Left lung (tissue), 10 donors: ENCODE measurements around the gene AGXT. TPM values are rescaled to one million over a fixed set of nuclear protein-coding genes. Genes with fewer than 3 reads are reported as not detected.

Source experiments
- ATAC-seq: fragments of 200-7000 bp; cut with Tn5 transposase; one replicate; pipeline ENCODE4 v1.9.1; 2020; ENCODE audit warnings: moderate library complexity
- DNase-seq, 4 donors: peaks; one replicate each; pipeline ENCODE4 v3.0.0-alpha.2; 2013 to 2020
- H3K27ac ChIP-seq, 2 donors: fragments of 200-600 bp; sonication (generic) in 1 of 2; one replicate each; pipeline versions ENCODE4 v1.5.0 to v1.8.0; 2020 to 2021
- H3K27me3 ChIP-seq, 2 donors: fragments of 200-600 bp; sonication (generic) in 1 of 2; one replicate each; pipeline versions ENCODE4 v1.5.0 to v1.8.0; 2020 to 2021
- H3K36me3 ChIP-seq, 2 donors: fragments of 200-600 bp; sonication (generic) in 1 of 2; one replicate each; pipeline versions ENCODE4 v1.5.0 to v1.8.0; 2020 to 2021
- H3K4me1 ChIP-seq, 2 donors: fragments of 200-600 bp; one replicate each; pipeline ENCODE4 v1.8.0; 2021
- H3K4me3 ChIP-seq, 2 donors: fragments of 200-600 bp; sonication (generic) in 1 of 2; one replicate each; pipeline versions ENCODE4 v1.5.0 to v1.8.0; 2020 to 2021; ENCODE audit warnings: mild to moderate bottlenecking in 1 of 2
- H3K9me3 ChIP-seq, 2 donors: fragments of 200-600 bp; sonication (generic) in 1 of 2; one replicate each; pipeline versions ENCODE4 v1.5.0 to v1.8.0; 2020 to 2021
- intact Hi-C, 2 donors: fragments of 100-400 bp; cut with DNase I; formaldehyde crosslinking; loops; one replicate each; pipeline versions ENCODE4 v1.11.2 to v1.14.2; 2022
- polyA plus RNA-seq, 6 donors: library from polyadenylated mRNA; unstranded; fragments of 120-200 nt; gene quantifications; one replicate each; pipeline ENCODE4 v1.2.1, GENCODE V29; 2013; ENCODE audit not compliant: insufficient read length in 6 of 6
- total RNA-seq, 2 donors: library from RNA; stranded (reverse); fragmentation: NEBNext Ultra II Directional; extraction: Animal tissue kit (Norgen Biotek cat#: 25700); gene quantifications; one replicate each; pipeline ENCODE4 v1.2.1, GENCODE V29; 2021
- TF ChIP-seq, protein P1 (sequence below), 2 donors: fragments of 200-600 bp; sonication (generic) in 1 of 2; IDR thresholded peaks; one replicate each; pipeline versions ENCODE4 v1.5.0 to v1.8.0; 2021; ENCODE audit warnings: antibody characterized with exemption in 2 of 2
- donor health status: DM: no; HTN: yes; CAD: no.
- donor health status: DM: no; HTN: no; CAD: no.

AGXT gene
- total and polyA plus RNA-seq, 8 donors = 0.11 to 0.17 (median 0.12) TPM; not detected in 4

DNA sequence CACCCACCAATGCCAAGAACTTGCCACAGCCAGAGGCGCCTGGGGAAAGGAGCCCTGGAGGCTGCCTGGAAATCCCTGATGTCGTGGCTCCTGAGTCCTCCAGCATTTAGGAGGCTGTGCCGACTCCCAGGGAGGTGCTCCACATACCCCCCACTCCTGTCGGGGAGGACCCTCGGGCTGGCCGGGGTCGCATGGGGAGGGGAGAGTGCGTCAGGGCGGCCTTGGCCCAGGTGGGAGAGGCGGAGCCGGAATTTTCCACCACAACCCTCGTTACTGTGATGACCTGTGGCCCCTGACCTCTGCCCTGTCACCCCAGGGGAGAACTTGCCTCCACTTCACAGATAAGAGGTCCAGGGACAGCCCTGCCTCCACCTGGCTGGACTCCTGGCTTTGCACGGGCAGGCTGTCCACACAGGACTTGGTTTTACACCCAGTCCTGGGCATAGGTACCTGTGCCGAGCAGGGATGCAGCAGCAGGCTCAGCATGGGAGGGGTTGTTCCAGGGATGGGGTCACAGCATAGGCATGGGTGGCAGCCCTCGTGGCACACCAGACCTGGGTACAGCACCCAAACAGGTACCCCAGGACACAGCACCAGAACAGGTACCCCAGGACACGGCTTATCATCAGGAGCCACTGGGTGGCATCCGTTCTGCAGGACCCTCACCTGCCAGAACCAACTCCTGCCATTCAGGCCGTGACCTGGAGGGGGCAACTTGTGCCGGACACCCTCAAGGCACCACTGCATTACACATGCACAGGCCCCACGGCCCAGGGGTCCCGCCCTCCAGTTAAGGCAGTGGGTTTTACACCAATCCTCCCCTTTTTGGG is 12.3 kb upstream of the AGXT start:
- no peak overlapping the region for H3K4me3 ChIP-seq
- TF ChIP-seq, protein P1, sequence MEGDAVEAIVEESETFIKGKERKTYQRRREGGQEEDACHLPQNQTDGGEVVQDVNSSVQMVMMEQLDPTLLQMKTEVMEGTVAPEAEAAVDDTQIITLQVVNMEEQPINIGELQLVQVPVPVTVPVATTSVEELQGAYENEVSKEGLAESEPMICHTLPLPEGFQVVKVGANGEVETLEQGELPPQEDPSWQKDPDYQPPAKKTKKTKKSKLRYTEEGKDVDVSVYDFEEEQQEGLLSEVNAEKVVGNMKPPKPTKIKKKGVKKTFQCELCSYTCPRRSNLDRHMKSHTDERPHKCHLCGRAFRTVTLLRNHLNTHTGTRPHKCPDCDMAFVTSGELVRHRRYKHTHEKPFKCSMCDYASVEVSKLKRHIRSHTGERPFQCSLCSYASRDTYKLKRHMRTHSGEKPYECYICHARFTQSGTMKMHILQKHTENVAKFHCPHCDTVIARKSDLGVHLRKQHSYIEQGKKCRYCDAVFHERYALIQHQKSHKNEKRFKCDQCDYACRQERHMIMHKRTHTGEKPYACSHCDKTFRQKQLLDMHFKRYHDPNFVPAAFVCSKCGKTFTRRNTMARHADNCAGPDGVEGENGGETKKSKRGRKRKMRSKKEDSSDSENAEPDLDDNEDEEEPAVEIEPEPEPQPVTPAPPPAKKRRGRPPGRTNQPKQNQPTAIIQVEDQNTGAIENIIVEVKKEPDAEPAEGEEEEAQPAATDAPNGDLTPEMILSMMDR (IDR thresholded peaks at IDR 0.05) = no peak
- intact Hi-C loops = no loop called here
- DNase-seq (peak in 1 of 4 donors; percentile 60), ATAC-seq (no peak)
- H3K27ac ChIP-seq = no peak overlapping the region
- no peaks in the 10 kb centered on the region for H3K4me1 ChIP-seq
- no peaks in the 10 kb centered on the region for H3K36me3 ChIP-seq
- no peaks in the 10 kb centered on the region for H3K27me3 ChIP-seq
- H3K9me3 ChIP-seq = peaks cover 0 to 13% of the 10 kb centered on the region in 2 donors

DNA sequence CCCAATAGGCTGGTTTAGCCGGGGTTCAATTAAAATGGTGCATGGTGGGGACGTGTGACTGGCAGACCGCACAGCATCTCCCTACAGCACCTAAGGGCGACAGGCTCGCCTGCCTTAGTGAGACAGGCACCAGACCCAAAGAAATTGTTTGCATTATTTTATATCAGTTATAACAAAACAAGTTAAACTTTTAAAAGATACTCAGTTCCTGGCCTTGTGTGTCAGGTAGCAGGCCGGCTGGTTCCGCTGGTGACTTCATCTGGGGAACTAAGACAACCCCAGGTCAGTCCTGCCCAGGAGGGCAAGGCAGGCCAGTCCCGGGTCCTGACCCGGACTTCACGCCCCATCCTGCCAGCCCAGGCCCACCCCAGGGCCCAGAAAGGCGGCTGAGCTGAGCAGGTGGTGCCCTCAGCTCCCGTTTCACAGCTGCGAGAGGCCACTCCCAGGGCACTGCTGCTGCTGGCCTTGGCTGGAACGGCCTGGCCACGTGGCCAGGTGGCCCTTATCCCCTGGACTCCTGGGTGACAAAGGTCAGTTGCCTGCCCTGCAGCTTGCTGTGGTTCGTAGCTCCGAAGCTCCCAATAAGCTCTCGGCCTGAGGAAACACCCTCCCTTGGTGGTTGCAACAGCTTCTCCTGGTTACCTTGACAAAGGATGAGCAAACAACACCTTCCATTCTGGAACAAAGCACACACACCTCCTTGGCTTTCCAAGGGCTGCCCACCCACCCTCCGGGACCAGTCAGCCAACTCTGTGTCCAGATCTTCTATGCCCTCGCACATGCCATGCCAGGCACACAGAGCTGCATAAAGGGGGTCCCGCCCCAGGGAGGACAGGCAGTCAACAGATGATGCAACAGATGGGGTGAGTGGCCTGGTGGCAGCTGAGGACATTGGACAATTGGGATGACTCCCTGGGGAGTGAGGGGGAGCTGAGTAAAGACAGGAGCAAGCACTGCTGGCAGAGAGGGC is 11.3 kb upstream of the AGXT start:
- H3K27ac ChIP-seq = no peak overlapping the region
- H3K36me3 ChIP-seq = no peaks in the 10 kb centered on the region
- H3K4me3 ChIP-seq = no peak overlapping the region
- DNase-seq = peak in 1 of 4 donors; percentile 62
- H3K4me1 ChIP-seq = no peaks in the 10 kb centered on the region
- TF ChIP-seq, protein P1 (IDR thresholded peaks at IDR 0.05) = no peak
- no peaks in the 10 kb centered on the region for H3K27me3 ChIP-seq
- H3K9me3 ChIP-seq = peaks cover 0 to 13% of the 10 kb centered on the region in 2 donors
- intact Hi-C loops = no loop called here
- no peak for ATAC-seq

DNA sequence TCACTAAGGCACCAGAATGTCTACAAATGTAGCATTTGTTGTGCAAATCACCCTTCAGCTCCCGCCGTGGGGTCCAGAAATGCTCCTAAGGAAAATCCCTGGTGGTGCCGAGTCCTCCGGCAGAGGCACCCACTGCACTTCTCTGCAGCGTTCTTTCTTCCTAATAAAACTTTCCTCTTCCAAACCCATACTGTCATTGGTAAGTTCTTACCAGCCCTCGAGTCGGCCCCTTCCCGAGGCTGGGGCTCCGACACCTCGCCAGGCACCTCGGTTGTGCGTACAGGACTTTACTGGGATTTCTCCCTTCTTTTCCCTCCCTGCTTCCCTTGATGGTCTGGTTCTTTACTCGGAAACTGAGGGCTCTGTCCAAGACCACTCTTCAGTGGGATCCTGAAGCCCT is 10.3 kb upstream of the AGXT start:
- no peaks in the 10 kb centered on the region for H3K27me3 ChIP-seq
- ATAC-seq = no peak
- H3K4me1 ChIP-seq = no peaks in the 10 kb centered on the region
- no peak for DNase-seq
- TF ChIP-seq, protein P1 (IDR thresholded peaks at IDR 0.05) = no peak
- intact Hi-C loops = no loop called here
- no peaks in the 10 kb centered on the region for H3K36me3 ChIP-seq
- no peak overlapping the region for H3K4me3 ChIP-seq
- H3K27ac ChIP-seq = no peak overlapping the region
- peaks cover 0 to 13% of the 10 kb centered on the region in 2 donors for H3K9me3 ChIP-seq

DNA sequence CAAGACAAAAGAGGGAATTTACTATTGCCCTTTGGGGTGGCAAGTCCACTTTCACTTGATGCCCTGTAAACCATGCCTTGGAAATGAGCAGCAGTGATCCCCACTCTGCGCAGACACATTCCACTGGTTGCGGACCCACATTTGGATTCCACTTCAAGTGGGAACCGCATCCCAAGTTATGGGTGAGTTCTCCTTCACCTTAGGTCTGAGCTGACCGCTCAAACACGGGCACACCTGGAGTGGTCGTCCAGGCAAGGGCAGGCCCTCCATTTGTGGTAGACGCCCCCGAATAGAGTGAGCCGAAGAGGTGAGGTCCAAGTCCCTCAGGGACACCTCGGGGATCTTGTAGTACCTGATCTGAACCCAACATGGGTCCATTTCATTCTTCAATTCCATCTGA is 9.8 kb upstream of the AGXT start:
- intact Hi-C loops = no loop called here
- TF ChIP-seq, protein P1 (IDR thresholded peaks at IDR 0.05) = no peak
- Histone ChIP-seq H3K27me3 (no peaks in the 10 kb centered on the region), H3K4me1 (no peaks in the 10 kb centered on the region), H3K36me3 (no peaks in the 10 kb centered on the region), H3K9me3 (peaks cover 0 to 12% of the 10 kb centered on the region in 2 donors), H3K27ac (no peak overlapping the region), H3K4me3 (no peak overlapping the region)
- ATAC-seq = no peak
- no peak for DNase-seq

DNA sequence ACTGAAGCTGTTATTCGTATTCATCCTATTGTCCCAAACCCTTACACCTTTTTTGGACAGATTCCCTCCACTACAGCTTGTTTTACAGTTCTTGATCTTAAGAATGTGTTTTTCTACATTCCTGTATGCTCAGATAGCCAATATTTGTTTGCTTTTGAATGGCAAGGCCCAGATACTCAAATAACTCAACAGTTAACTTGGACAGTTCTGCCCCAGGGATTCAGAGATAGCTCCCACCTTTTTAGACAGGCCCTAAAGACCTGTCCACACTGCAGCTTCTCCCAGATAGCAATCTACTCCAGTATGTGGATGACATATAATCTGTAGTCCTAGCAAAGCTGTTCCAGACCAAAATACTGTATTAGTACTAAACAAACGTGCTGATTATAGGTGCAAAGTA is 7.1 kb upstream of the AGXT start:
- ATAC-seq (peak; percentile 57), DNase-seq (no peak)
- TF ChIP-seq, protein P1 (IDR thresholded peaks at IDR 0.05) = no peak

More for the DNA sequence above, 7.1 kb upstream of the AGXT start:
- intact Hi-C loops = no loop called here
- Histone ChIP-seq H3K27ac (no peak overlapping the region), H3K4me1 (no peaks in the 10 kb centered on the region), H3K9me3 (no peaks in the 10 kb centered on the region), H3K36me3 (no peaks in the 10 kb centered on the region), H3K27me3 (no peaks in the 10 kb centered on the region), H3K4me3 (no peak overlapping the region)
